GM18526 (cell line): ENCODE results near the gene MIER2.

Experiments used
- POLR2A ChIP-seq: IDR thresholded peaks from 3 replicates; pipeline ENCODE4 v1.6.1; 2011; ENCODE audit not compliant: insufficient read length; ENCODE audit errors: extremely low read depth

Gene MIER2

DNA sequence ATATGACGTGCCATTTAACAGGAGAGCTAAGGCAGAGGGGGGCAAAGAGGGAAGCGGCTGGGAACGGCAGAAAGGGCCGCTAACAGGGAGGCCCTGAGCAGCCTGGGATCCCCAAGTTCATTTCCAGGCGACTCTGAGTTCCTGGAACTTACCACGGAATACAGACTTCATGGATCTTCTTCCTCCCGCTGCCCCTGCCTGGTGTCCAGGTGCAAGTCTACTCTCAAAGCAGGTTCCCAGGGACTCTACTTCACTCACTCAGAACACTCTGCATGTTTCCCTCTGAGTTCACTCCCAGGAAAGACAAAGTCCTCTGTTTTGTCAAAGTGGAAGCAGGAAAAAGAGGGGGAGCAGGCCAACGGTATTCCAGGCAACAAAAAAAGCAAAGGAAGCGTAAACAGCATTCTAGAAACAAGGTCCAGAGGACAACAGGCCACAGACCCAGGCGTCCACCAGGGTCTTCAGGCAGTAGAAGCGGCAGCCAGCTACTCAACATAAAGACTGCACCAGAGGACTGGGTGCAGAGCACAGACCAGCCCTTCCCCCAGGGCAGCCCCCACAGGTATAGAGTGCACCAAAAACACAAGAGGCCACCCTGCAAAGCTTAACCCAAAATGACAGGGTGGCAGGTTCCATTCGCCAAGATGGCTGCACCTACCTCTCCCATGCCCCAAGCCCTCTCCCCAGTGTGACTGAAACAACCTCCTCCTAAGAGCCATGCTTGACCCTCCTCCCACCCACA lies 3.0 kb downstream of the MIER2 start:
- no peak for TF ChIP-seq POLR2A

DNA sequence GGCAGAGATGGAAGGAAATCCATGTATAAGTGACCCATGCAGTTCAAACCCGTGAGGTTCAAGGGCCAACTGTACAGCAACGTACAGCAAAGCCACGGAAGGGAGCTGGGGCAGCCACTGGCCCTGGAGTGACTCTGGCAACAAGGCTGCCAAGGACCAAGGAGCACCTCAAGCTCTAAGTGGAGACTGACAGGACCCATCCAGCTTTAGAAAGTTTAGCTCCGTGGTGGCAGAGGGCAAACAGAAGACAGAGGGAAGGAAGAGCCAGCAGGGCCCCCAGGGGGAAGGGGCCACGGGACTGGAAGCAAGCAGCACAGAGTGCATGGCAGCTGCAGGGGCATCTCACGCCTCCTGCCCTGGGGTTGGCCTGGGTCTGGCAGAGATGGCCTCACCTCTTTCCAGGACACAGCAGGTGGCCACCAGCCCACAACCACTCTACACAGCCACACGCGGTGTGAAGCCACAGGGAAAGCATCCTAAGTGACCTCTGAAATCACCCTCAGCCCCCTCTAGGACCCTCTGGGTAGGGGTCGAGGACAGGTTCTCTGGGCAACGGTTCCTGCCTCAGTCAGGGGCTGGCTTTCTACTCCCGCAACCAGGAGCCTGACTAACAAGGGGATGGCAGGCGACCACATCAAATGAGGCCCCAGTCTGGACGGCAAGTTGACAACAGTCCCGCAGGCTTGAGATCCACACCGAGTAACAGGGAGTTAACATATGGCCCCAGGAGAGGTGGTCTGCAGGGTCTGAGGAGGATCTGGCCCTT lies 3.8 kb downstream of the MIER2 start:
- TF ChIP-seq POLR2A: no peak

DNA sequence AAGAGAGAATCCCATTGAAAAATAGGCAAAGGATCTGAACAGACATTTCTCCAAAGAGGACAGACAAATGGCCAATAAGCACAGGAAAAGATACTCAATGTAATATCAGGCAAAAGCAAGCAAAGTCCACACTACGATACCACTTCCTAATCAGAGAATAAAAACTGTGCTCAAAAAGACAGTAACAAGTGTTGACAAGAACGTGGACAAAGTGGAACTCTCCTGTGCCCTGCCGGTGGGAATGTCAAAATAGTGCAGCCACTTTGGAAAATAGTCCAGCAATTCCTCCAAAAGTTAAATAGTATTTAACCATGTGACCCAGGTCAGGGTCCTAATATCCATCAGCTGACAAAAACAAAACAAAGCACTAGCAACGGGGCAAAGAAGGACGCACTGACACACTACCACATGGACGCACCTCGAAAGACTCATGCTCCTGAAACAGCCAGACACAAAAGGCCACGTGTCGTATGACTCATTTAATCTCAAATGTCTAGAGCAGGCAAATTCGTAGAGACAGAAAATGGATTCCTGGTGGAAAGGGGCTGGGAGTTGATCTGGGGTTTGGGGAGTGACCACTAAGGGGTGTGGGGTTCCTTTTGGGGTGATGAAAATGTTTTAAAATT lies 5.2 kb downstream of the MIER2 start:
- TF ChIP-seq POLR2A: no peak

DNA sequence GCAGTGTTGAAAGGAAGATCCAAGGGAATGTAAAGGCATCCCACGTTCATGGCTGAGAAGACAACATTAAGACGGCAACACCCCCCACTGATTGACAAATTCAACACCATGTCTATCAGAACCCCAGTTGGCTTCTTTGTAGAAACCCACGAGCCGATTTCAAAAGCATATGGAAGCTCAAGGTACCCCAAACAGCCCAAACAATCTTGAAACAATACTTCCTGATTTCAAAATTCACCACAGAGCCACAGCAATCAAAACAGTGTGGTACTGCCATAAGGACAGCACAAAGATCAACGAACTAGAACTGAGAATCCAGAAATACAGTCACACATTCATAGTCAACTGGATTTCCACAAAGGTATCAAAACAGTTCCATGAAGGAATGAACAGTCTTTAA lies 6.2 kb downstream of the MIER2 start:
- TF ChIP-seq POLR2A: no peak

DNA sequence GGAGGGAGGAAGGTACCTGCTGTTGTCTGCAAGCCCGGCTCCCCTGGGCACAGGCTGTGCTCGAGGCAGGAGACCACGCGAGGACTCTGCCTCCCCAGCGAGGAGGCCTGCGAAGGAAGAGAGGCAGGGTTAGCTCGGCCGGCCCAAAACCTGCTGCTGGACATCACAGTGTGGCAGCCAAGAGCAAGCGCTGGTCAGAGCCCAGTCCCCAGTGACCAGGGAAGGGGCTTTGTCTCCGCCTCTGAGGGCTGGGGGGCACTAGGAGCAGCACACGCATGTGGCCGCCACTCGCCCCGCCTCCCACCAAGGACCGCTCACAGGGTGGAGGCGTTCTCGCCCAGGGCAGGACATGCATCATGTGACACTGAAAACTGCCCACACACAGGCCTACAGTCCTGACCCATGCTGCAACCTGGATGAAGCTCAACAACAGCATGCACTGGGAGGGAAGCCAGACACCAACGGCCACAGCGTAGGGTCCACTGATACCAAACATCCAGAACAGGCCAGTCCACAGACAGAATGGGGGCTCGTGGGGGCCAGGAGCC lies 8.5 kb downstream of the MIER2 start:
- TF ChIP-seq POLR2A: no peak

DNA sequence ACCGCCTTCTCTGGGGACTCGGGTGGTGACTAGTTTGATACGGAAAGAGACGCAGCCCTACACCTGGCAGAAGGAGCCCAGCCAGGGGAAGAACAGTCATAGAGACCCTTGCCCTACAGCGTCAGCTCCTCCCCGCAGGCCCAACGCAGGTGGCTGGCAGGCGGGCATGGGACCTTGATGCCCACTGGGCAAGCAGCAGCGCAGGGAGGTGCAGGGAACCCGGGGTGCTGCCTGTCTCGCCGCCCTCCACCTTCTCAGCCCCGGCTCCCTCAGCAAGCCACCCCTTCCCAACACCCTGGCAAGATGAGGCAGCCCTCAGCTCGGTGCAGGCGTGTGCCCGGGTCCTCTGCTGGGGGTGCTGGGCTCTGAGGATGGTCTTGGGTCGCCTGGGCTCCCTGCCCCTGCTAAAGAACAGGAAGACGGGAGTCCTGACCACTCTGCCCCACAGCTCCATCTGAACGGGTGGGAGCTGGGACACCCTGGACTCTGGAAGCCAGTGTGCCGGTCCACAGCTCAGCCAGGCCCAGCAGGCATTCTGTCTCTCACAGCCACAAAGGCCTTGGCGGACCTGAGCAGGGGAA lies 9.0 kb downstream of the MIER2 start:
- TF ChIP-seq POLR2A: no peak

DNA sequence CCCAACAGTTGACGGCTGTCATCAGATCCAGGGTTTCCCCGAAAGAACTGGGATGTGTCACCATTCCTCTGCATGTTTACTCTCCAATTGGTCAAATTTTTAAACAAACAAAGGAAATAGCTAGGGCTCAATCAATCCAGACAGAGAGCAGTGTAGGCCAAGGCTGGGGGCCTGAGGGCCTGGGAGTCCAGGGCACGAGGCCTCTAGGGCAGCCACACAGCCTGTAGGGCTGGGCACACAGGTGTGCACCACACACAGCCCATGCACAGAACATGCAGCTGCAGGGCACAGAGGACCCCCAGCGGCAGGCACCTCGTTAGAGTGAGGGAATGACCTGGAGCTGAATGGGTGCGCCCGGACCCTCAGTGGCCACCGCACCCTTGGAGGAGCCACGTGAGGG lies 9.5 kb downstream of the MIER2 start:
- no peak for TF ChIP-seq POLR2A

DNA sequence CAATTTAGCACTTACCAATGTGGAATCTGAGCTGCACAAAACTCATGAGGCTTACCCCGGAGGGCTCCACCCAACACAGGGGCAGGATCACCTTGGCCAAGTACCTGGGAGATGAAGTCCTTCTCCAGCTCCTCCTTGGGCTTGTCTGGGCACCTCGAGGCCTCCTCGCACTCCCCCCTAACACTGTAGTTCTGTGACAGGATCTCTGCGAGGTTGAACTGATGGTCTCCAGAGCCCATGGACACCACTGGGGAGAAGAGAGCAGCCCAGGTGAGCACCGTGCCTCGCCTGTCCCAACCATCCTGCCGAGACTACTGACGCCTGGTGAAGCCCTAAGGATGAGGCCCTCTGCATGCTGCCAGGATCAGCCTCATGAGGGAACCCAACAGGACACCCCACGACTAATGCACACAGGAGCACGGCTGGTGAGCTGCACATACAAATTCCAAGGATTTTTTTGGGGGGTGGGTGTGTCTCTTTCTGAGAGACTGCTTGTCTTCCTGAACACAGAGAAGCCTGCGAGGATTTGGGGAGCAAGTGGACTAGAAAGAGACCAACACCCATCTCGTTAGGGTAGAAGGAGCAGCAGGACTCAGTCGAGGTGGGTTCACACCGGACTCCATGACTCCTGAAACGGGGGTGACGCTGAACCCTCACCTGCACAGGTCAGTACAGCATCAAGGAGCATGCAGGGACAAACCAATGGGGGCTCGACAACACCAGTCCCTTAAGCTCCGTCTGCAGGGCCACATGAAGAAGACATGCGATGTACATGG lies 10.1 kb downstream of the MIER2 start:
- TF ChIP-seq POLR2A: no peak

DNA sequence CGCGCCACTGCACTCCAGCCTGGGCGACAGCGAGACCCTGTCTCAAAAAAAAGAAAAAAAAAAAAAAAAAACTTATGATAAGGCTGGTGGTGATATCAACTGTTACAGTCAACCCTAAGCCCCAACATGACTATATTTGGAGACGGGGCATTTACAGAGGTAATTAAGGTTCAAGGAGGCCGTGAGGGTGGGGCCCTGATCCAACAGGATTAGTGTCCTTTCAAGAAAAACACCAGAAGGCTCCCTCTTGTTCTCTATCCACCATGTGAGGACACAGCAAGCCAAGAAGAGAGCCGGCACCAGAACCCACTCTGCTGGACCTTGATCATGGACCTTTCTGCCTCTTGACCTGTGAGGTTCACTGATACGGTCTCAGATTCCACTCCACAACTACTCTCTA lies 14.1 kb downstream of the MIER2 start:
- TF ChIP-seq POLR2A: no peak

DNA sequence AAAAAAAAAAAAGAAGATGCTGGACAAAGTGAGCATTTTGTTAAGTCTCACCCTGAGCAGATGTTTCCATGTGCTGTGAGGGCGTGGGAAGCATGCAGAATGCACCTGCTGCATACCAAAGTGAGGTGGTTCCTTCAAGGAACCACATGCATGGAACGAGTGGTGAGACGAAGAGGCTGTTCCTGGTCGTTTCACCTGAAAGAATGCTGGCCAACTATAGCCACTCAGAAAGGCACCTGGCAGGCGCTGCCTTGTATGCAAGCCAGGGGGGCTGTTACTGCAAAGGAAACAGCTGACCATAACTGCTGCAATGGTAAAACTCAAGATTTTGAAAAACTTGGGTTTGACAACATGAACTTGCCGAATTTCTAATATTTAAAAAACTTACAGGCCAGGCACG lies 14.7 kb downstream of the MIER2 start:
- TF ChIP-seq POLR2A: no peak

DNA sequence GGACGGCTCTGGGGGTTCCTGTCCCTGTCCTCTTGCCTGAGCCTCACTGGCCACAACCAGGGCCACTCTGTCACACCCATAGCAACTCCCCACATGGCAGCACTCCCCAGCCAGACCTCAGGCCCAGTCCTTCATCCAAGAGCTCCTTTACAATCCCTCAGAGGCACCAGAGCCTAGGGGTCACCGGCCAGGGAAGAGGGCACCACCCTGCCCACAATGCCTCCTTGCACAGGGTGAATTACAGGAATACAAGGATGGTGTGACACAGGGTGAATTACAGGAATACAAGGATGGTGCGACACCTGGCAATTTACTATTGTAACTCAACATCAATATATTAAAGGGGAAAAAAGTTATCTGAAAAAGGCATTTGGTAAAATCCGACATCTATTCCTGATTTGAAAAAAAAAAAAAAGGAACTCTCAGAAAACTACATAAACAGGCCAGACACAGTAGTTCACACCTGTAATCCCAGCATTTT lies 16.5 kb downstream of the MIER2 start:
- no peak for TF ChIP-seq POLR2A

DNA sequence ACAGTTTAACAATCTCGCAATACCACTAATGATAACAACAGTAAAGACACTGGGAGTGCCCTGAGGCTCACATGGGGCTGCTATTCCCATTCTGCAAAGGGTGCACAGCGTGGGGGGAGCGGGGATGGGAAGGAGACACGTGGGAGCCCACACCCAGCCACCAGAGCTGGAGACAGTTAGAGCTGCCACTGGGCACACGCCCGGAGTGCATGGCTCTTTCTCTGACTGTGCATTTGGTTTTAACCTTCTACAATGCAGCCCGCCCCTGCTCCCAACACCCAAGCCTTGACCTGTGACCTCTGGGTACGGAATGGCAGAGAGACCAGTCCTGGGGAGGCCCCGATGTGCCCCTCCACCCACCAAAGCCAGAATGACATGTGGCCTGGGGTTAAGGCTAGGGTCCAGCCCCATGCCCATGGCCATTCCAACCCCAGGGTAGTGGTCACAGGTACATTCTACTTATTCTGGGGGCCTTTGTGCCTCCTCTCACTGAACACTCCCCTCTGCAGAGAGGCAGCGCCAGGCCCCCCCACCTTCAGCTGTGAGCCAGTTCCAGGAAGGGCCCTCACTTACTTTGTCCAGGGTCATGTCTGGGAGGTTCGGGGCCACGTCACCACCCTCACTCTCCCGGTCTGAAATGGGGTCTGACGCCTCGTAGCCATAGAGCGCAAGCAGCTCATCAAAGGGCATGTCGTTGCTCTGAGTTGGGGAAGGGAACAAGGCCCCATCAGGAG lies 17.1 kb downstream of the MIER2 start:
- TF ChIP-seq POLR2A: no peak

DNA sequence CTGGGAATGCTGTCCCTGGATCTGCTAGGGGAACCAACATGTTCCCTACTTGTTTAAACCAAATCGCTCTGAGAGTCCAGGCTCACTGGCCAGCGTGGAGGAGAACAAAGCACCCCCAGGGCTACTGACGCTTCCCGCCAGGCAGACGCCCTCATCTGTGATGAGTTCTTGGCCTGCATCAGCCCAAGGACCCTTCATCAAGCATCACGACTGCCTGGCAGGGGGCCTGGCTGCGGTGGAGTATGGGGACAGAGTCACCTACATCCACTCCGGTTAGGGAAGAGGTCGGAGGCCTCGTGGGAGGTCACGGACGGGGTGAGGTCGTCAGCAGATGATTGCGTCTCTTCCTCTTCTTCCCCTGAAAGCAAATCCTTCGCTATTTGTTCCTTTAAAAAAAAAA lies 17.7 kb downstream of the MIER2 start:
- no peak for TF ChIP-seq POLR2A

DNA sequence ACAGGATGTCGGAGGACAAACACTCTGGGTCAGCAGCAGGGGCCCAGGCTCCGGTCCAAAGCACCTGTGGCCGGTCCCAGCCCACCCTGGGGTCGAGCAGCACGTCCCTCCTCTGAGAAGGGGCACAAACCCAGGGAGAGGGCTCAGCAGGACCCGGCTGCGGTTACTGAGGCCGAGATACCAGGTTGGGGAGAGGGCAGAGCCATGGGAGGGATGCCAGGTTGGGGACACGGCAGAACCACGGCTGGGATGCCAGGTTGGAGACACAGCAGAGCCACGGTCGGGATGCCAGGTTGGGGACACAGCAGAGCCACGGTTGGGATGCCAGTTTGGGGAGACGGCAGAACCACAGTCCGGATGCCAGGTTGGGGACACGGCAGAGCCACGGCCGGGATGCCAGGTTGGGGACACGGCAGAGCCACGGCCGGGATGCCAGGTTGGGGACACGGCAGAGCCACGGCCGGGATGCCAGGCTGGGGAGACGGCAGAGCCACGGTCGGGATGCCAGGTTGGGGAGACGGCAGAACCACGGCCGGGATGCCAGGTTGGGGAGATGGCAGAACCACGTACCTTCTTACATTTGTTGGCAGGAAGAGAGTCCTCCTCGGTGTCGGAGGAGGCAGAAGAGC lies 18.5 kb downstream of the MIER2 start:
- TF ChIP-seq POLR2A: no peak
